SU-DHL-6 (cell line): Measurements from ENCODE around the gene CREBZF.

Experiments used
- H2AFZ ChIP-seq: fragments of 200-600 bp; sonication (generic); 2 replicates; pipeline ENCODE4 v1.6.1; 2014; ENCODE audit warnings: low read depth, mild to moderate bottlenecking, moderate library complexity, mixed read lengths, antibody characterized with exemption, low read length; ENCODE audit not compliant: severe bottlenecking
- H3F3A ChIP-seq: fragments of 200-600 bp; shearing (Covaris generic); 2 replicates; pipeline ENCODE4 v1.6.0; 2016; ENCODE audit warnings: antibody characterized with exemption, mild to moderate bottlenecking; ENCODE audit not compliant: insufficient read depth
- H3K27ac ChIP-seq: fragments of 200-600 bp; sonication (generic); 2 replicates; pipeline ENCODE4 v1.5.1; 2016; ENCODE audit warnings: low read depth, mild to moderate bottlenecking, low read length, moderate library complexity, mixed read lengths
- H3K27me3 ChIP-seq: fragments of 200-600 bp; sonication (generic), shearing (Covaris generic); 2 replicates; pipeline ENCODE4 v1.6.0; 2014; ENCODE audit warnings: mild to moderate bottlenecking, low read length
- H3K36me3 ChIP-seq: fragments of 200-600 bp; sonication (generic); 2 replicates; pipeline ENCODE4 v1.6.1; 2014; ENCODE audit warnings: mild to moderate bottlenecking, low read length, mixed read lengths
- H3K4me2 ChIP-seq: fragments of 300-600, 200-600 bp; shearing (Covaris generic), sonication (generic); 2 replicates; pipeline ENCODE4 v1.6.0; 2014; ENCODE audit warnings: low read length, low read depth, mild to moderate bottlenecking; ENCODE audit not compliant: poor library complexity, severe bottlenecking
- H3K4me3 ChIP-seq: fragments of 200-600 bp; sonication (generic); 2 replicates; pipeline ENCODE4 v1.5.1; 2014; ENCODE audit warnings: antibody characterized with exemption, low read length, mild to moderate bottlenecking, mixed read lengths; ENCODE audit not compliant: insufficient read depth, poor library complexity, severe bottlenecking
- H3K79me2 ChIP-seq: fragments of 200-600 bp; sonication (generic); 2 replicates; pipeline ENCODE4 v1.6.1; 2014; ENCODE audit warnings: mild to moderate bottlenecking, low read length, moderate library complexity; ENCODE audit not compliant: insufficient read depth
- H3K9ac ChIP-seq: fragments of 200-600 bp; sonication (generic); 2 replicates; pipeline ENCODE4 v1.7.0; 2014; ENCODE audit warnings: mild to moderate bottlenecking, low read length
- H3K9me2 ChIP-seq: fragments of 200-600 bp; sonication (generic); replicated peaks from 2 replicates; pipeline ENCODE4 v1.6.1; 2014; ENCODE audit warnings: low read length; ENCODE audit not compliant: insufficient read depth
- H3K9me3 ChIP-seq: fragments of 200-600 bp; sonication (generic); 2 replicates; pipeline ENCODE4 v1.6.1; 2014; ENCODE audit warnings: low read length, mixed read lengths; ENCODE audit not compliant: insufficient read depth
- H4K20me1 ChIP-seq: fragments of 200-600 bp; sonication (generic); 2 replicates; pipeline ENCODE4 v1.6.1; 2014; ENCODE audit warnings: low read depth, mild to moderate bottlenecking, antibody characterized with exemption, low read length, moderate library complexity, mixed read lengths
- CTCF ChIP-seq: fragments of 200-600 bp; sonication (generic); IDR thresholded peaks from one replicate; pipeline ENCODE4 v1.5.1; 2017; ENCODE audit warnings: antibody characterized with exemption, mild to moderate bottlenecking, low read length, moderate library complexity; ENCODE audit not compliant: insufficient read depth, poor library complexity, severe bottlenecking
- EZH2phosphoT487 ChIP-seq: fragments of 200-600 bp; sonication (generic), shearing (Covaris generic); conservative IDR thresholded peaks from 2 replicates; pipeline ENCODE4 v1.6.1; 2018; ENCODE audit warnings: mild to moderate bottlenecking, antibody characterized with exemption, low read length, moderate library complexity, mixed read lengths

CREBZF gene

DNA sequence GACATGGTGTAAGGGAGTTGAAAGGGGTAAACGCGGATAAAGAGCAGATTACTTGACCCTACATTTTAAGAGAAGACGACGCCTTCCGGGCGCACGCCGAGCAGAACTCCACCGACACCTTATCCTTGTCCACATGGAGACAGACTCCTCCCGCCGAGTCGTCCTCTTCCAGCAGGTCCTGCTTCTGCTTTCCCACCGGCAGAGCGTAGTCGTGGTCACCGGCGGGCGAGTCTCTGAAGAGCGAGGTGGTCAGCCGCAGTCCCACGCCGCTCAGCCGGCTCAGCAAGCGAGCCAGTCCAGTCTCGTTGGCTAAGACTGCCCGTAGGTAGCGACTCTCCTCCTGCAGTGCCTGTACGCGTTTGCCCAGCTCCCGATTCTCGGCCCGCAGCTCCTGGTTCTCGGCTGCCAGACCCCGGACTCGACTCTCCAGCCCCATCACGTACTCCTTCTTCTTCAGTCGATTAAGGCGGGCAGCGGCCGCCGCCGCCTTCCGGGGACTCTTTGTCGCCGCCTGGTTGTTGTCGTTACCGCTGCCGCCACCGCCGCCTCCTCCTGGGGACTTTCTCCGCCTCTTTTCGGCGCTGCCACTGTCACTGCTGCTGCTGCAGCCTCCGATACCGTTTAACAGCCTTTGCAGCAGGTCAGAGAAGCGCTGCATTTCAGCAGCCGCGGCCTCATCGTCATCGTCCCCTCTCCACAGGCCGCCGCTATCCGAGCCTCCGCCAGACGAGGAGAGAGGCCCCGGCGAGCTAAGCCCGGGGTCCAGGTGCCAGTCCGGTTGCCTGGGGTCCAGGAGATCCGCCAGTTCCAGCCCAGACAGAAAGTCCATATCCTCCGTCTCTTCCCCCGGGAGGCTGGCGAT lies 945 bp downstream of the CREBZF start:
- no peaks in the 10 kb centered on the region for H3K9me2 ChIP-seq
- no peaks in the 10 kb centered on the region for H3K9me3 ChIP-seq
- peaks cover 47% of the 10 kb centered on the region for H4K20me1 ChIP-seq
- peaks cover 15% of the 10 kb centered on the region for H3F3A ChIP-seq
- H3K79me2 ChIP-seq, result peaks cover 59% of the 10 kb centered on the region
- H3K4me2 ChIP-seq, result peak overlapping the region; percentile 74
- peak overlapping the region; percentile 90 for H3K27ac ChIP-seq
- TF ChIP-seq CTCF (peak; percentile 33), EZH2phosphoT487 (no peak)
- H3K36me3 ChIP-seq, result peaks cover 42% of the 10 kb centered on the region
- peak overlapping the region; percentile 61 for H3K4me3 ChIP-seq
- H3K9ac ChIP-seq, result peak overlapping the region; percentile 100
- H2AFZ ChIP-seq, result peak overlapping the region; percentile 82
- H3K27me3 ChIP-seq, result no peaks in the 10 kb centered on the region

DNA sequence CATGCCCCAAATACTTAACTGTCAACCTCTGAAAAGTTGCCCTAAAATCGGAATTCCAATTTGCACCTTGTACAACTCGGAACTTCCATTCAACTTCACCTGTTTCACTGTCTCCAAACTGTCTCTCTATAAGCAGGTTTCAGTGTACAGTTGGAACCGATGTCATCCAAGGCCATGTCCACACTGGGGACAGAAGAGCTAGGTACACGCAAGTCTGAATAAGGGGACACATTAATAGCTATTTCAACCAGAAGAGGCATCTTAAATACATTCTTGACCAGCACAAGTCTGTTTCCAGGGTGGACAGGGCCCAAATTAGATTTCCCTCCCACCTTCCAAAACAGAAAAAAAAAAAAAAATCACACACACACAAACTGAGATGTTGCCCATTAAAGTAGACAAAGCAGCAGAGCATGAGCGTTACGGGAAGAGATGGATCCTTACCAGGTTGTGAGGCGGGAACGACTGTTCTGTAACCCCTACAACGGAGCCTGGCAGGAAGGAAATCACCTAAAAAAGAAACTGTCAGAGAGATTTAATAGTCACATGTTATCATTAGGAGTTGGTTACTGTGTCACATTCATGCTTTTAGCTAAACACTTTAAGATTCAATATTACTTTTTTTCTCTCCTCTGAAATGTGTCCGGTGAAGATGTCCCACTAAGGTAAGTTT lies 1.7 kb downstream of the CREBZF start:
- no peaks in the 10 kb centered on the region for H3K27me3 ChIP-seq
- H3K4me3 ChIP-seq, result peak overlapping the region; percentile 61
- peak overlapping the region; percentile 74 for H3K4me2 ChIP-seq
- TF ChIP-seq CTCF, result no peak
- no peak for TF ChIP-seq EZH2phosphoT487
- no peaks in the 10 kb centered on the region for H3K9me2 ChIP-seq
- peaks cover 50% of the 10 kb centered on the region for H3K36me3 ChIP-seq
- H3F3A ChIP-seq, result peaks cover 22% of the 10 kb centered on the region
- H2AFZ ChIP-seq, result no peak overlapping the region
- peaks cover 66% of the 10 kb centered on the region for H3K79me2 ChIP-seq
- no peaks in the 10 kb centered on the region for H3K9me3 ChIP-seq
- H3K9ac ChIP-seq, result peak overlapping the region; percentile 100
- peaks cover 55% of the 10 kb centered on the region for H4K20me1 ChIP-seq
- peak overlapping the region; percentile 90 for H3K27ac ChIP-seq

GRCh38 chr11:85661972-85662664 lies 2.8 kb downstream of the CREBZF start:
- Histone ChIP-seq H3K79me2 (peaks cover 76% of the 10 kb centered on the region), H3K9me3 (no peaks in the 10 kb centered on the region), H3K36me3 (peaks cover 61% of the 10 kb centered on the region), H3K9ac (peak overlapping the region; percentile 100), H3F3A (peaks cover 32% of the 10 kb centered on the region), H4K20me1 (peaks cover 62% of the 10 kb centered on the region), H2AFZ (no peak overlapping the region), H3K4me2 (peak overlapping the region; percentile 74), H3K27me3 (no peaks in the 10 kb centered on the region), H3K9me2 (no peaks in the 10 kb centered on the region), H3K27ac (no peak overlapping the region), H3K4me3 (peak overlapping the region; percentile 61)
- TF ChIP-seq EZH2phosphoT487, result no peak
- no peak for TF ChIP-seq CTCF
